Right atrium auricular region (tissue), 2 donors: ENCODE results near the gene ITFG2. TPM values are rescaled to one million over a fixed set of nuclear protein-coding genes. Genes with fewer than 3 reads are reported as not detected.

Source experiments
- DNase-seq: peaks from one replicate; pipeline ENCODE4 v3.0.0-alpha.2; 2019; ENCODE audit warnings: low spot score
- H3K27ac ChIP-seq, 2 donors: fragments of 200-600 bp; sonication (generic); 1 replicate in 1 of 2; 2 replicates in 1 of 2; pipeline ENCODE4 v1.5.1; 2016 to 2019
- H3K27me3 ChIP-seq, 2 donors: fragments of 200-600 bp; sonication (generic); one replicate each; pipeline versions ENCODE4 v1.5.1 to v1.6.0; 2017 to 2019
- H3K36me3 ChIP-seq: fragments of 200-600 bp; sonication (generic); one replicate; pipeline ENCODE4 v1.5.1; 2016
- H3K4me1 ChIP-seq, 2 donors: fragments of 200-600 bp; sonication (generic); one replicate each; pipeline versions ENCODE4 v1.5.1 to v1.6.0; 2017 to 2019
- H3K4me3 ChIP-seq, 2 donors: fragments of 200-600 bp; sonication (generic); 1 replicate in 1 of 2; 2 replicates in 1 of 2; pipeline ENCODE4 v1.5.1; 2017 to 2019; ENCODE audit warnings: mild to moderate bottlenecking in 1 of 2, moderate library complexity in 1 of 2
- H3K9me3 ChIP-seq, 2 donors: fragments of 200-600 bp; sonication (generic); one replicate each; pipeline ENCODE4 v1.5.1; 2019
- total RNA-seq, 2 donors: library from RNA; depleted of rRNA; stranded (reverse); fragments of >200 nt; gene quantifications; one replicate each; pipeline ENCODE4 v1.1.0, GENCODE V29; 2016
- TF ChIP-seq, protein P1 (sequence below), 2 donors: fragments of 200-600 bp; sonication (generic); IDR thresholded peaks; one replicate each; pipeline ENCODE4 v1.5.1; 2019; ENCODE audit warnings: antibody characterized with exemption in 2 of 2

The ITFG2 gene
- total RNA-seq, 2 donors from 2014 or later, result 12.7 to 13.7 TPM

DNA sequence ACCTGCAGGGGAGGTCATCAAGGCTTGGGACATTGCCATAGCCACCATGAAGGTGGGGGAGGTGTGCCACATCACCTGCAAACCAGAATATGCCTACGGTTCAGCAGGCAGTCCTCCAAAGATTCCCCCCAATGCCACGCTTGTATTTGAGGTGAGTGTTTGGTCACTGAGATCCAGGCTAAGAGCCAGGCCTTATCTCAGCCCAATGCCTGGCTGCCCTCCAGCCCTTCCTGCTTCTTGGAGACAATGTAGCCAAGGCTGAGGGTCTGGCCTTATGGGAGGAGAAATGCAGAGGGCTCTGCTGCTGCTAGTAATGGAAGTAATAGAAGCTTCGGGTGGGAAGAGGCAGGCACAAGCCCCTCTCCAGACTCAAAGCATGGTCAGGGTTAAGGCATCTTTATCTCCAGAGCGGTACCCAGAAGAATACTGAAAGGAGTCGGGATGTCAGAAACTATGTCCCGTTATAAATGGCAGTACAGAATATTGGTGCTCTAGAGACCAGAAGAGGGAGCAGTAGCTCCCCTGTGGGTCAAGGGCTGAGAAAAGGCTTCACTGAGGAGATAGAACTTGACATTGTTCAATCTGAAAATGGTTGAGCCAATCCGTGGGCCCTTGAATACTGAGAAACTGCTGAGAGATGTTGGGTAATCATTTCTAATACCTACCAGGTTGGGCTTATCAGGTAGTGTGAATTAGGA, 14.6 kb upstream of the ITFG2 start:
- DNase-seq, result no peak

DNA sequence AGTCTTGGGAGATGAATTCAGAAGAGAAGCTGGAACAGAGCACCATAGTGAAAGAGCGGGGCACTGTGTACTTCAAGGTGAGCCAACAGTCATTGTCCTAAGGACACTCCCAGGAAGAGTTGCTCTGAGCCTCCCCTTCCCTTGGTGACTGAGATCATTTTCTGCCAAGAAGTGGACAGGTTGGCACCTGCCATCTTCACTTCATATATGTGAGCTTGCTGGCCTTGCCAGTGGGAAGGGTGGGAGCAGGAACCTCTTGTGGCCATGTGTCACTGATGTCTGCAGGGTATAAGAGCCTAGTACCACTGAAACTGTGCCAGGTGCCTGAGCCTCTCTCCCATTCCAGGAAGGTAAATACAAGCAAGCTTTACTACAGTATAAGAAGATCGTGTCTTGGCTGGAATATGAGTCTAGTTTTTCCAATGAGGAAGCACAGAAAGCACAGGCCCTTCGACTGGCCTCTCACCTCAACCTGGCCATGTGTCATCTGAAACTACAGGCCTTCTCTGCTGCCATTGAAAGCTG, 12.4 kb upstream of the ITFG2 start:
- no peaks in the 10 kb centered on the region for H3K27me3 ChIP-seq
- no peak overlapping the region for H3K4me3 ChIP-seq
- no peak overlapping the region for H3K27ac ChIP-seq
- H3K36me3 ChIP-seq, result peaks cover 71% of the 10 kb centered on the region
- no peaks in the 10 kb centered on the region for H3K9me3 ChIP-seq
- TF ChIP-seq, protein P1, sequence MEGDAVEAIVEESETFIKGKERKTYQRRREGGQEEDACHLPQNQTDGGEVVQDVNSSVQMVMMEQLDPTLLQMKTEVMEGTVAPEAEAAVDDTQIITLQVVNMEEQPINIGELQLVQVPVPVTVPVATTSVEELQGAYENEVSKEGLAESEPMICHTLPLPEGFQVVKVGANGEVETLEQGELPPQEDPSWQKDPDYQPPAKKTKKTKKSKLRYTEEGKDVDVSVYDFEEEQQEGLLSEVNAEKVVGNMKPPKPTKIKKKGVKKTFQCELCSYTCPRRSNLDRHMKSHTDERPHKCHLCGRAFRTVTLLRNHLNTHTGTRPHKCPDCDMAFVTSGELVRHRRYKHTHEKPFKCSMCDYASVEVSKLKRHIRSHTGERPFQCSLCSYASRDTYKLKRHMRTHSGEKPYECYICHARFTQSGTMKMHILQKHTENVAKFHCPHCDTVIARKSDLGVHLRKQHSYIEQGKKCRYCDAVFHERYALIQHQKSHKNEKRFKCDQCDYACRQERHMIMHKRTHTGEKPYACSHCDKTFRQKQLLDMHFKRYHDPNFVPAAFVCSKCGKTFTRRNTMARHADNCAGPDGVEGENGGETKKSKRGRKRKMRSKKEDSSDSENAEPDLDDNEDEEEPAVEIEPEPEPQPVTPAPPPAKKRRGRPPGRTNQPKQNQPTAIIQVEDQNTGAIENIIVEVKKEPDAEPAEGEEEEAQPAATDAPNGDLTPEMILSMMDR (IDR thresholded peaks at IDR 0.05), result no peak
- peaks cover 0 to 43% of the 10 kb centered on the region in 2 donors for H3K4me1 ChIP-seq
- DNase-seq, result no peak

More for the DNA sequence above, 14.6 kb upstream of the ITFG2 start:
- Histone ChIP-seq H3K4me1 (peaks cover 0 to 35% of the 10 kb centered on the region in 2 donors), H3K27ac (no peak overlapping the region), H3K27me3 (no peaks in the 10 kb centered on the region), H3K36me3 (peaks cover 51% of the 10 kb centered on the region), H3K4me3 (no peak overlapping the region), H3K9me3 (no peaks in the 10 kb centered on the region)
- TF ChIP-seq, protein P1 (IDR thresholded peaks at IDR 0.05), result peak in 1 of 2 donors; percentile 20

DNA sequence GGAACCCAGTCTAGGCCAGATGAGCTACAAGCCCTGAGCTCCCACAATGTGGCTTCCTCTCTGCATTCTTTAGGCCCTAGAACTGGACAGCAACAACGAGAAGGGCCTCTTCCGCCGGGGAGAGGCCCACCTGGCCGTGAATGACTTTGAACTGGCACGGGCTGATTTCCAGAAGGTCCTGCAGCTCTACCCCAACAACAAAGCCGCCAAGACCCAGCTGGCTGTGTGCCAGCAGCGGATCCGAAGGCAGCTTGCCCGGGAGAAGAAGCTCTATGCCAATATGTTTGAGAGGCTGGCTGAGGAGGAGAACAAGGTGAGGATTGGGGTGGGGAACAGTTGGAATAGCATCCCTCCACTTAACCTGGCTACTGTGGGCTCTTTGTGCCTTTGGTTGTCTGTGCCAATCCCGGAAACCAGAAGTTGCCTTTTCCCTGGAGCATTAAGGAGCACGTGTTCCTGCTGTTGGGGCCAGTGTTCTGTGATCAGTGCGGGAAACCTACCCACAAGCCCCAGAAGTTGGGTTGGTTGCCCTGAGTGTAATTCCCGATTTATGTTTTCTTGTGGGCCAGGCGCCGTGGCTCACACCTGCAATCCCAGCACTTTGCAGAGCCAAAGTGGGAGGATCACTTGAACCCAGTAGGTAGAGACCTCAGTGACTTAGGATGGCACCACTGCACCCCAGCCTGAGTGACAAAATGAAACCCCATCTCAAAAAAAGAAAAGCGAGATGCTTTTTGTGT, 11.3 kb upstream of the ITFG2 start:
- peaks cover 72% of the 10 kb centered on the region for H3K36me3 ChIP-seq
- no peak overlapping the region for H3K4me3 ChIP-seq
- TF ChIP-seq, protein P1 (IDR thresholded peaks at IDR 0.05), result no peak
- no peaks in the 10 kb centered on the region for H3K9me3 ChIP-seq
- H3K27me3 ChIP-seq, result no peaks in the 10 kb centered on the region
- no peak for DNase-seq
- no peak overlapping the region for H3K27ac ChIP-seq
- peaks cover 0 to 43% of the 10 kb centered on the region in 2 donors for H3K4me1 ChIP-seq

DNA sequence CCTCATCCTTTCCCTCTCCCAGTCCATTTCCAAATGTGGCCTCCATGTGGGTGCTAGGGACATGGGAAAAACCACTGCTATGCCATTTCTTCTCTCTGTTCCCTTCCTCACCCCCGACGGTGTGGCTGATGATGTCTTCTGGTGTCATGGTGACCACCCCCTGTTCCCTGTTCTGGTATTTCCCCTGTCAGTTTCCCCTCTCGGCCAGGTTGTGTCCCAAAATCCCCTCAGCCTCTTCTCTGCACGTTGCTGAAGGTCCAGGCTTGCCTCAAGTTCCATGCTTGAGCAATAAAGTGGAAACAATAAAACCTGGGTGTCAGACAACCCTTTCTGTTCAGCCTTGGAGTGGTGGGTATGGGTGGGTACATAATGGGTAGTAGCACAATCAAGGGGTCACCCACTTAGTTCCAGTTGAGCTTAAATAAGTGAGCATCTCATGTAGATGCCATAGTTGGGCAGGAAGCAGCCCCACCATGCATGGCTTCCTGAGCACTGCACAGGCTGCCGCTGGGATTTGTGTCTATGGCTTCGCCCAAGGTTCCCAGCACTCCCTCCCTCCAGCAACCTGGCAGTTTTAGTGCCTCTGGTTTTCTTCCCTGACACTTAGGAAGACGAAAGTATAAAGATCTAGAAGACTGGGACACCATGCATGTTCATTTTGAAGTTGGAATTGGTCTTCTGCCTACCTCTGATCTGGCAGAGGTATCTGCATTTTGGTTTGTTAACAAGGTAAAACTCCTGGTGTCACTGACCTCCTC, 8.7 kb upstream of the ITFG2 start:
- Histone ChIP-seq H3K4me3 (no peak overlapping the region), H3K9me3 (no peaks in the 10 kb centered on the region), H3K36me3 (peaks cover 60% of the 10 kb centered on the region), H3K4me1 (peaks cover 0 to 25% of the 10 kb centered on the region in 2 donors), H3K27ac (peak overlapping the region; percentile 41 to 44), H3K27me3 (no peaks in the 10 kb centered on the region)
- TF ChIP-seq, protein P1 (IDR thresholded peaks at IDR 0.05), result no peak
- no peak for DNase-seq

DNA sequence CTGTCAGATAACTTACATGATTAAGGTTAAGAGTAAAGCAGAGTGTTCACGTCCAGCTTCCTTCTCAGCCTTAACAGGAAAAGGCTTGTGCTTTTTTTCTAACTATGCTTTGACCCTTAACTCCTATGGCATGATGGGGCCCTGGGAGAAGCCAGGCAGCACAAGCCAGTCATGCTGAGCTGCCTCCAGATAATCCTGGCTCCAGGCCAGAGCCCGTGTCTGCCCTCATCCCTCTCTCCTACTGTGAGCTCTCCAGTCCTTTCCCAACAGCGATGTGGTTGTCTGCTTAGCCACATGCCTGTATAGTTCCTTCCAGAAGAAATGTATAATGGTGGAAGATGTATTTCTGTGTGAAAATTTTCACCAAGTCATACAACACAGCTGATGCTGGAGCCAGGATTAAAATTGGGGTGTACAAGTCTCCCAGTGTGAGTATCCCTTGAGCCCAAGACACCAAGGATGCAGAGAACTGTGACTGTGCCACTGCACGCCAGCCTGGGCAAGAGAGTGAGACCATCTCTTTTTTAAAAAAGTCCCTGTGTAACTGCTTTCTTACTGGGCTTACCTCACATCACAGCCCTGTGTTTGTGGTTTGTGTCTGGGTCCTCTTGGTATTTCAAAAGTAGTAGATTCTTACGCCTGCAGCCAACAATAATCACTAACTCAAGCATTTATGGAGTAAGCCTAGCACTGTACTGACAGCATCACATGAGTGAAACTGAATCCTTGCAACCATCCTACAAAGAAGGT, 7.9 kb upstream of the ITFG2 start:
- H3K4me3 ChIP-seq, result no peak overlapping the region
- H3K27me3 ChIP-seq, result no peaks in the 10 kb centered on the region
- no peaks in the 10 kb centered on the region for H3K9me3 ChIP-seq
- H3K36me3 ChIP-seq, result peaks cover 52% of the 10 kb centered on the region
- TF ChIP-seq, protein P1 (IDR thresholded peaks at IDR 0.05), result no peak
- DNase-seq, result peak; percentile 64
- peak overlapping the region; percentile 41 to 44 for H3K27ac ChIP-seq
- H3K4me1 ChIP-seq, result peaks cover 0 to 25% of the 10 kb centered on the region in 2 donors
